GM19023 (cell line): ENCODE results near the gene AFF1.
A peak's percentile ranks its signal among the peaks of the same experiment; 100 is the strongest.
"Not testable (repeated sequence)": the region's sequence is repeated elsewhere in the genome, so short reads cannot be mapped to it uniquely, and the experiment has no call there.

Experiments
- ATAC-seq: cut with Tn5 transposase; IDR thresholded peaks from one replicate; pipeline ENCODE4 v1.9.1; 2021; ENCODE audit warnings: mild to moderate bottlenecking, moderate library complexity; ENCODE audit not compliant: unreplicated experiment

Gene AFF1

DNA sequence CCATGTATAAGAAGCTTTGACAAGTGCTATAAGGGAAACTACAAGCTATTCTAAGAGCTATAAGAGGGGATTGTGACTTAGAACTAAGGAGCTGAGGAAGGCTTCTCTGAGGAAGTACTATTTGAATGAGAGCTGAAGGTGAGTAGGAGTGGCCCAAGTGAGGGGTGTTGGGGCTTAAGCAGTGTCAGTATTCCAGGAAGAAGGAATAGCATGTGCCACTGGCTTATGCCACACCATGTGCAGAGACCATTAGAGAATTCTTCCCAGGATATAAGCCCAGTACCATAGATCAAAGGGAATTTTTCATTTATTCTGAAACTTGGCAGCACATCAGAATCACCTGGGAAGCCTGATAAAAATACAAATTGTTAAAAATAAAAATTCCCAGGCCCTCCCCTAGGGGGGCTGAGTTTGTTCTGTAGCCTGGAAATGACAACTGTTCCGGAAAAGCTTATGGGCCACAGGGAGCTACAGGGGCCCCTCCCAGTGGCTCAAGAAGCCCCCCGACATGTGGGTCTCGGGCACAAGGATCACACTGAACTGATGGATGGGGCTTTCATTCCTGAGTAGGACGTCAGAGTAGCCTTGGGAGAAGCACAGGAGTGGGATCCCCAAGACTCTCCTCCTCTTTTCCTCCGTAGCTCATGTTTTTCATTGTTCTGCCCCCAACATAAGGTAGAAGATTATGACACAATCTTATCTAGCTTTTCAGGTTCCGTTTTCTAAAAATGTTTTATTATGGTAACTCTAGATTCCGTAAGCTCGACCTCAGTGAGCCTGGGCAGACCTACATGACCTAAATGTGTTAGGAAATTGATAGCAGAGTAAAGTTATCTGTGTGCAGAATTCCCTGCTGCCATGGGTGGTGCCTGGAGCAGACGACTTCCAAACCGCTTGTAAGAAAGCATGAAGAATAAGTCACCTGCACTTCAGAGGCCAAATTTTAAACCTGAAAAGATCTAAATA lies 119.3 kb downstream of the AFF1 start:
- ATAC-seq: no peak

DNA sequence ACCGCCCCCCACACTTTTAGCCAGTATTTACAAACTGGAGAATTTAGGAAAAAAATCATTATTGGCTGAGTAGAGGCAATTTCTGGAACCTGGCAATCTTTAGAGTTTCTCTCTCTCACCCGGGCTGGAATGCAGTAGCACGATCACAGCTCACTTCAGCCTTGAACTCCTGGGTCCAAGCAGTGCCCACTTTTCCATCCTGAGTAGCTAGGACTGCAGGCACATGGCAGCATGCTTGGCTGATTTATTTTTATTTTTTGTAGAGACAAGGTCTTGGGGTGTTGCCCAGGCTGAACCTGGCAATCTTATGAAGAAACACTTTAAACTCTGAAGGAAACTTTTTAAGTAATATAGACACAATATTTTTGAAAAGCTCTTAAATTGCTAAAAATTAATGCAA lies 120.1 kb downstream of the AFF1 start:
- no peak for ATAC-seq

- no peak for ATAC-seq
Measured at GRCh38 chr4:87055311-87055710, 120.5 kb downstream of the AFF1 start.

- ATAC-seq: no peak
Measured at GRCh38 chr4:87056881-87057280, 122.1 kb downstream of the AFF1 start.

DNA sequence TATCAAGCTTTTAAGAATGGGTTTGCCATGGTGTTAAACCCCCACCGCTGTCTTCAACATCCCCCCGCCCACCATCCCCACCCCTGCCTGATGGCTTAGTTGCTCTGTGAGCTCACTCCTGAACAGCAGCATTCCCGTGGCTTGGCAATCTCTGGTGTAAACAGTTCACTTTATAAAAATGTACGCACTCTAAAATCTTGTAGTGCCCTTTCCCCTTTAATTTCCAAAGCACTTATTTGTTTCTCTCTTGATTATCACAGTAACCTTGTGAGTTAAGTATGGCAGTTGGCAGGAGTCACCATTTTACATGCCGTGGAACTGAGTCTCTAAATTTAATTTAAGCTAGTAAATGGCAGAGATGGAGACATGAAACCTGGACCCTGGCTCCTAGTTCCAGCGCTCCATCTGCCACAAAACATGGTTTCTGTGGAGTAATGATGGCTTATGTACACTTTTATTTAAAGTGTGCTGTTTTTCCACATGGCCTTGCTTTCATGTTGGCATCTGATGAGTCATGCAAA lies 123.1 kb downstream of the AFF1 start:
- ATAC-seq: no peak

DNA sequence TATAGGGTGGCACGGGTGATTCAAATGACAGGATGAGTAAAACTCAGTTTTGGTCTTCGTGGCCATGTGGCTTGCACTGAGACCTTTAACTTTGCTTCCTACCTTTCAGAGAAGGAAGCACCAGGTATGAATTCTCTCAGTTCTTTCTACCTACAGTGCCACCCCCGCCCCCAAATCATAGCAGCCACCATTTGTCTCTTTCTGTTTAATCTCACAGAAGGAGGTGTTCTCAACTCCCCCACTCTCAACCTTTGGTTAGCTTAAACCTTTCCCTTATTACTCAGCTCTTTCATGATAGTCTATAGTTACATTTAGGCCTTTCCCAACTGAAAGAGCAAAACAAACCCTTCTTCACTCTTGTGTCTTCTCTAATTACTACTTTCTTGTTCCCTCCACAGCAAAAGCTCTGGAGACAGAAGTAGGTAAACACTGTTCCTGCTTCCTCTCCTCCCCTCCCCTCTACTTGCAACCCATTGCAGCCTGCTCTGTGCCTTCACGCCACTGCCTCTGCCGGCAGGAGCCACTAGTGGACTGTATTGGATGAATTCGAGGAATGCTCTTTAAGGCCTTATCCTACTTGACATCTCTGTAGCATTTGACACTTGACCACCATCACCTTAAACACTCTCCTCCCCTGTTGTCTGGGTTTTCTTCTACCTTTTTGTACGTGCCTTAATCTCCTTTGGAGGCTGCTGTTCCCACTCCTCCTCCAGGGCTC lies 123.7 kb downstream of the AFF1 start:
- no peak for ATAC-seq

DNA sequence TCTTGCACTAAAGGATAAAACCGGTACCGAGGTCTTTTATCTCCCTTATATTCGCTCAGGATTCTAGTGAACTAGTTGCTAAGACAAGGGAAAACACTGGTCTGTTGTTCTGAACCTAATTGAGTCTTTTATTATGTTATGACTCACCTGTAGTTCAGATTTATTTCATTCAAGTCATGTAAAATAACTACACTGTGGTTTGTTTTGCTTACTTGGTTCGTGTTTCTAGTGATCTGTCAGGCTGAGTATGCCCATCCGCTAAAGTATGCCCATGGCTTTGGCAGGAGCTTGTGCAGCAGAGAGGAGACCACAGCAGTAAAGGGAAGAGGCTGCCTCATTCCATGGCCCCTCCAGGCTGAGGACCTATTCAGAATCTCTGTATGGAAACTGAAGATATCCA lies 126.1 kb downstream of the AFF1 start:
- ATAC-seq: no peak

GRCh38 chr4:87065021-87065420 lies 130.2 kb downstream of the AFF1 start:
- no peak for ATAC-seq

- ATAC-seq: no peak
Measured at GRCh38 chr4:87066403-87067123, 131.8 kb downstream of the AFF1 start.

GRCh38 chr4:87067124-87067885 lies 132.5 kb downstream of the AFF1 start:
- no peak for ATAC-seq

GRCh38 chr4:87068583-87069021 lies 133.8 kb downstream of the AFF1 start:
- no peak for ATAC-seq

GRCh38 chr4:87069037-87069742 lies 134.4 kb downstream of the AFF1 start:
- no peak for ATAC-seq

- ATAC-seq: no peak
Measured at GRCh38 chr4:87071401-87071800, 136.6 kb downstream of the AFF1 start.

DNA sequence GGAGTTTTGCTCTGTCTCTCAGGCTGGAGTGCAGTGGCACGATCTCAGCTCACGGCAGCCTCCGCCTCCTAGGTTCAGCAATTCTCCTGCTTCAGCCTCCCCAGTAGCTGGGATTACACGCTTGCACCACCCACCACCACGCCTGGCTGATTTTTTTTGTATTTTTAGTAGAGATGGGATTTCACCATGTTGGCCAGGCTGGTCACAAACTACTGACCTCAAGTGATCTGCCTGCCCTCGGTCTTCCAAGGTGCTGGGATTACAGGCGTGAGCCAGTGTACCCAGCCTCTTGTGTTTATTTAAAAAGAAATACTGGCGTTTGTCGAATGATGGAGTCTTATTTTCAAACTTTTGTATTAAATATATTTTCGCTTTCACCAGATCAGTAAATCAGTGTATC lies 137.7 kb downstream of the AFF1 start:
- ATAC-seq: not testable (repeated sequence)

DNA sequence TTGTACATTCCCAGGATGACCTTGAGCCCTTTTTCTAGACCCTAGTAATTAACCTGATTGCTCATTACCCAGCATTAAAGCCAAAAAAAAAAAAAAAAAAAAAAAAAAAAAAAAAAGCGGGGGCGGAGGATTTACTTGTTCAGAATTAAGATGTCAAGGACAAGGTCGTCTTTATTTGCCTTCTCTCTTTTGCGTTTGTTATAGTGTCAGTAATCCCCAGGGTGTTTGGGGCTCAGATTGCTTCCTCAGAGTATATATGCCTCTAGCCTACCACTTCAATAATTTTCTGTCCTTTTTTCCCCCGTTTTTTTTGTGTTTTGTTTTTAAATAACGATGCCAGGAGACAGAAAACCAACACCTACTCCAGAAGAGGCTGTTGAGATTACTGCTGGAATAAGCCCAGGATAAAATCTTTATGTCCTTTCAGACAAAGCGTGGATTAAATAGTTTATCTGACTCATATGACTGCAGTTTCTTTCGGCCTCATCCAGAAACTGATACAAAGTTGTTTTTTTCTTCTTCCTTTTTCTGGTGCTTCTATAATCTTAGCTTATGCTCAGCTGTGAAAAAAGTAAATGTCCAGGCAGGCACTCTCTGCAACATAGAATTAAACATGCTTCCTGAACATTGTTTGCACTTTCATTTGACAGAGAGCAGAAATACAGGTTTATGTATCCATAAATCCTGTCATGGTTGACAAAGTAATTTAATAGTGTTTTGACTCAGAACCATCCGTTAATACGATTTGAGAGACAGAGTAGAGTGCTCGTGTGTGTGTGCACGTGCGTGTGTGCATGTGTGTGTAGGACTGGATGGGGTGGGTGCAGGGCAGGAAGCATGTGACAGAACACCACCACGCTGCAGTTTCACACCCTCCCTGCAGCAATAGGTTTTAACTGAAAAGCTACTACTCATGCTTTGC lies 138.6 kb downstream of the AFF1 start:
- peak; percentile 93 for ATAC-seq

- ATAC-seq: no peak
Measured at GRCh38 chr4:87074121-87074488, 139.3 kb downstream of the AFF1 start.

DNA sequence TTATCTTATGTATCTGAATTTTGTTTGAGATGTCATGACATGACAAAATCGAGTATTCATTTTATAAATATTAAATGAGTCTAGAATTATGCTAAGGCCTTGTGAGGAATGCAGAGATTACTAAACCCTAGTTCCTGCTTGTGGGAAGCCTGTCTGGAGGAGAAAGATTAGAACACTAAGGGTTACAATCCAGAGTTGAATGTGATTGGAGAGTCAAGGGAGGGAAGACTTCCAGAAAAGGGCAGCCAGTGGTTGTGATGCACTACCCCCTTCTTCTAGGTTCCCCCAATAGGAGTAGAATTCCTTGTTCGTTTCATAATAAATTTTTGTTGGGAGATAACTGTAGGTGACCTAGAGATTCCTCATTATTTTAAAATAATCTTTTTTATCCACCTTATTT lies 141.1 kb downstream of the AFF1 start:
- no peak for ATAC-seq

DNA sequence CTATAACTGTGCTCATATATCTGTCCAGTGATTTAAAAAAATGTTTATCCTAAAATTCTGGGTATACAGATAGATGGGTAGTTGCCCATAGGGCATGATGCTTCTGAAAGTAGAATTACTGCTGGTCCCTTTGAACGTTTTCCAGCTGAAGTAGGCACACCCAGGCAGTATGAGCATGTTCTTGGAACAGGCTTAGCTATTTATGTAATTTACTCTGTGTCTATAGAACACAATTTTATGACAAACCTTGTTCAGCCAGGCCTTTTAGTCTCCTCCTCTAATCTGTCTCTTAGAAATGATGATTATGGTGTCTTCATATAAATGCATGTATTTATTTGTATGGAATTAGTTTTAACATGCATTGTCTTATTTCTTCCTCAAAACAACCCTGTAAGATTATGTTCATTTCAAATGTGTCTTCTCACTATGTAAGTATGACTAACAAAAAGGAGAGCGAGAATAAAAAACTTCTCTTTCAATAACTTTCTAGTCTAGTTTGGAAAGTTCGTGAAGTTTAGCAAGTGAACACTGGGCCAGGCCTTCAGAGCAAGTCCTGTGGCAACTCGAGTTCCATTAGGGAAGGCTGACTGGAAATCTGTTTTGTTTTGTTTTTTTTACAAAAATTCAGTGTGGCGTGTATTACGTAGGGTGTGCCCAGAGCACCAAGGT lies 142.0 kb downstream of the AFF1 start:
- ATAC-seq: no peak
